NCI-H146 treated with DMSO at 0.1 percent for 48 hours (cell line): ENCODE results near the gene LILRB4.
"Not testable (repeated sequence)": the region's sequence is repeated elsewhere in the genome, so short reads cannot be mapped to it uniquely, and the experiment has no call there.

Experiments
- DNase-seq: peaks from one replicate; lab custom pipeline; 2025; ENCODE audit not compliant: unreplicated experiment; lab: John Stamatoyannopoulos, UW

Gene LILRB4

GRCh38 chr19:54691582-54692297 lies 29.0 kb downstream of the LILRB4 start:
- DNase-seq: no peak

- no peak for DNase-seq
Observed at GRCh38 chr19:54692298-54692615, 29.5 kb downstream of the LILRB4 start.

DNA sequence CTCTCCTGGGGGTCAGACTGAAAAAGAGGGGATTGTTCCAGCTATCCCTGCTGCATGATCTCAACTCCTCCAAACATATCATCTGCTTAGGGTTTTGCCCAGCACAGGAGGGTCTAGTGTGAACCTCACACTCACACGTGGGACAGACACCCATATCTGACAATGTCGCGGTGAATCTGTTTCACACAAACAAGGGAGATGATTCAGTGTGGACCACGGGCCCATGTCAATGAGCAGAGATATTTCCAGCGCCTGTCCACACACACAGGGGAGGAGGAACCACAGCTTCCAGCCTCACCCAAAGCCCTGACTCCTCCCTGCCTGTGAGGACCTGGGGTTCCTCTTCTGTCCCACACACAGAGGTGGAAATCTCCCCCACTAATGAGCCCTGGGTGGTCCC lies 31.9 kb downstream of the LILRB4 start:
- DNase-seq: no peak

GRCh38 chr19:54696117-54696548 lies 33.3 kb downstream of the LILRB4 start:
- DNase-seq: no peak

DNA sequence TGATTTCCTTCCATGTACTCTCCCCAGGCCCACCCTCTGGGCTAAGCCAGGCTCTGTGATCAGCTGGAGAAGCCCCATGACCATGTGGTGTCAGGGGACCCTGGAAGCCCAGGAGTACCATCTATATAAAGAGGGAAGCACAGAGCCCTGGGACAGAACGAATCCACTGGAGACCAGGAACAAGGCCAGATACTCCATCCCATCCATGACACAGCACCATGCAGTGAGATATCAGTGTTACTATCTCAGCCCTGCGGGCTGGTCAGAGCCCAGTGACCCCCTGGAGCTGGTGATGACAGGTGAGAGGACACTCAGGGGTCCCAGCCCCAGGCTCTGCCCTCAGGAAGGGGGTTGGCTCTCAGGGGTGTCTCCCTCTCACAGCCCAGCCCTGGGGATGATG lies 34.0 kb downstream of the LILRB4 start:
- DNase-seq: no peak

GRCh38 chr19:54697716-54698115 lies 34.9 kb downstream of the LILRB4 start:
- DNase-seq: not testable (repeated sequence)

- DNase-seq: no peak
Observed at GRCh38 chr19:54704928-54705327, 42.1 kb downstream of the LILRB4 start.

DNA sequence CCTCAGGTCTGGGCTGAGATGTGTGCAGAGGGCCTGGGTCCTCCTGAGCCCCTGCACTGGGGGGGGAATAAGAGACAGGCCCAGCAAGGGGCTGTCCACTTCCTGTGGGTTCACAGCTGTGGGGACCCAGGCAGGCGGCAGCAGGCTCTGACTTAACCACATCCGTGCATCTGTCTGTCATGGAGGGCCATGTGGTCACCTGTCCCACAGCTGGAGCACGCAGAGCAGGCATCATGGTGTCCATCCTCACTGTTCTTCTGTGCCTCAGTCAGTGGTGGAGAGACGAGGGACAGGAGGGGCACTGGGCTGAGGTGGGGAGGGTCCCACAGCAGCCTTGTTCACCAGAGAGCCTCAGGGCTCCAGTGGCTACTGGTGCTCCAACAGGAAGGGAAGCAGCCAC lies 45.2 kb downstream of the LILRB4 start:
- DNase-seq: no peak

DNA sequence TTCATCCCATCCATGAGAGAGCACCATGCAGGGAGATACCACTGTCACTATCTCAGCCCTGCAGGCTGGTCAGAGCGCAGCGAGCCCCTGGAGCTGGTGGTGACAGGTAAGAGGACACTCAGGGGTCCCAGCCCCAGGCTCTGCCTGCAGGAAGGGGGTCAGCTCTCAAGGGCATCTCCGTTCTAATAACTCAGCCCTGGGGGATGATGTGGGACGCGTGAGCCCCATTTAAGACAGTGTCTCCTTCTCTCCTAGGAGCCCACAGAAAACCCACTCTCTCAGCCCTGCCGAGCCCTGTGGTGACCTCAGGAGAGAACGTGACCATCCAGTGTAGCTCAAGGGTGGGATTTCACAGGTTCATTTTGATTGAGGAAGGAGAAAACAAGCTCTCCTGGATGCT lies 46.0 kb downstream of the LILRB4 start:
- peak; percentile 3 for DNase-seq

DNA sequence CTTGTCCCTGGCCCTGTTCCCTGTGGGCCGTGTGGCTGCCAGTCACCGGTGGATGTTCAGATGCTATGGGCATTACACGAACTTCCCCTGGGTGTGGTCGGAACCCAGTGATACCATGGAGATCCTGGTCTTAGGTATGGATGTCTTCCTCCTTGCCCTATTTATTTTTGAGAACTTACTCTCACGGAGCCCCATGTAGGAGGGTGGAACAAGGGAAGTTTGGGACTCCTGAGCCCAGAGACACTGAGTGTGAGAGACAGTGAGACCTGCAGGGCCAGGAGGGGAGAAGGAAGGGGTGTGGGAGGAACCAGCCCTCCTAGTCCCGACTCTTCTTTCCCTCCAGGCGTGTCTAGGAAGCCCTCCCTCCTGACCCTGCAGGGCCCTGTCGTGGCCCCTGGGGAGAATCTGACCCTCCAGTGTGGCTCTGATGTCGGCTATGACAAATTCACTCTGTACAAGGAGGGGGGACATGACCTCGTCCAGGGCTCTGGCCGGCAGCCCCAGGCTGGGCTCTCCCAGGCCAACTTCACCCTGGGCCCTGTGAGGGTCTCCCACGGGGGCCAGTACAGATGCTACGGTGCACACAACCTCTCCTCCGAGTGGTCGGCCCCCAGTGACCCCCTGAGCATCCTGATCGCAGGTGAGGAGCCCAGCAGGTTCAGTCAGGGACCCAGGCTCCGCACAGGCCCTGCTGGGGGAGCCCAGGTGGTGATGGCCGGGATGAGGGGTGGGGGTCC lies 46.6 kb downstream of the LILRB4 start:
- DNase-seq: no peak

DNA sequence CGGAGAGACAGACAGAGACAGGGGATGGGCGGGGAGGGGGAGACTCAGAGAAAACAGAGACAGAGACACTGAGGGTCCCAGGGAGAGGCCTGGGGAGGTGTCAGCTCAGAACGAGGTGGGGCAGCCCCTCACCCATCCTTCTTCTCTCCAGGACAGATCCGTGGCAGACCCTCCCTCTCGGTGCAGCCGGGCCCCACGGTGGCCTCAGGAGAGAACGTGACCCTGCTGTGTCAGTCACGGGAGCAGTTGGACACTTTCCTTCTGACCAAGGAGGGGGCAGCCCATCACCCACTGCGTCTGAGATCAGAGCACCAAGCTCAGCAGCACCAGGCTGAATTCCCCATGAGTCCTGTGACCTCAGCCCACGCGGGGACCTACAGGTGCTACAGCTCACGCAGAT lies 47.2 kb downstream of the LILRB4 start:
- DNase-seq: not testable (repeated sequence)
